Osteoblast (primary cell): Measurements from ENCODE around the gene RAC2. TPM values are rescaled to one million over a fixed set of nuclear protein-coding genes. Genes with fewer than 3 reads are reported as not detected.

Experiments
- DNase-seq: peaks from one replicate; pipeline ENCODE4 v3.0.0; 2011; ENCODE audit warnings: low spot score, mixed read lengths; ENCODE audit not compliant: insufficient read length; ENCODE audit errors: missing footprints
- H2AFZ ChIP-seq: 2 replicates; pipeline ENCODE4 v1.6.0; 2011; ENCODE audit warnings: mild to moderate bottlenecking, low read length
- H3K27ac ChIP-seq: 2 replicates; pipeline ENCODE4 v1.5.1; 2011; ENCODE audit warnings: mild to moderate bottlenecking, low read depth, low read length, moderate library complexity
- H3K27me3 ChIP-seq: 2 replicates; pipeline ENCODE4 v1.6.0; 2012; ENCODE audit warnings: mild to moderate bottlenecking, control low read depth, inconsistent platforms, low read length, moderate library complexity; ENCODE audit not compliant: insufficient read depth
- H3K36me3 ChIP-seq: 2 replicates; pipeline ENCODE4 v1.5.1; 2011; ENCODE audit warnings: mild to moderate bottlenecking, low read length, control low read depth, moderate library complexity; ENCODE audit not compliant: insufficient read depth
- H3K4me1 ChIP-seq: 2 replicates; pipeline ENCODE4 v1.5.1; 2011; ENCODE audit warnings: mild to moderate bottlenecking, low read length, control low read depth, moderate library complexity; ENCODE audit not compliant: insufficient read depth
- H3K4me2 ChIP-seq: 2 replicates; pipeline ENCODE4 v1.6.0; 2011; ENCODE audit warnings: mild to moderate bottlenecking, low read length; ENCODE audit not compliant: insufficient read depth
- H3K4me3 ChIP-seq: fragments of 200-600 bp; sonication (generic); 3 replicates; pipeline ENCODE4 v1.5.1; 2012; ENCODE audit warnings: mild to moderate bottlenecking, low read length, inconsistent platforms; ENCODE audit not compliant: insufficient read depth
- H3K79me2 ChIP-seq: 2 replicates; pipeline ENCODE4 v1.6.0; 2012; ENCODE audit warnings: mild to moderate bottlenecking, low read length, control low read depth, inconsistent platforms; ENCODE audit not compliant: insufficient read depth
- H3K9me3 ChIP-seq: 2 replicates; pipeline ENCODE4 v1.5.1; 2011; ENCODE audit warnings: low read depth, low read length, control low read depth
- H4K20me1 ChIP-seq: 2 replicates; pipeline ENCODE4 v1.6.0; 2012; ENCODE audit warnings: mild to moderate bottlenecking, low read length, control low read depth; ENCODE audit not compliant: insufficient read depth
- CTCF ChIP-seq: IDR thresholded peaks from 2 replicates; pipeline ENCODE4 v1.5.1; 2011; ENCODE audit warnings: mild to moderate bottlenecking, low read depth, low read length, moderate library complexity; ENCODE audit errors: extremely low read depth
- total RNA-seq: library from RNA; depleted of rRNA; stranded (reverse); fragments of >200 nt; gene quantifications from 2 replicates; pipeline ENCODE4 v1.2.3, GENCODE V29; 2012

Gene RAC2
- total RNA-seq, 1 donor = 14.5 TPM

GRCh38 chr22:37263966-37264887, 20.2 kb upstream of the RAC2 start:
- H3K9me3 ChIP-seq = peaks cover 10% of the 10 kb centered on the region

GRCh38 chr22:37262346-37262745, 18.3 kb upstream of the RAC2 start:
- peaks cover 11% of the 10 kb centered on the region for H3K27me3 ChIP-seq
- H3K4me1 ChIP-seq = peaks cover 12% of the 10 kb centered on the region
- no peak overlapping the region for H3K27ac ChIP-seq
- H3K4me3 ChIP-seq = no peak overlapping the region
- peaks cover 10% of the 10 kb centered on the region for H3K9me3 ChIP-seq
- H3K36me3 ChIP-seq = no peaks in the 10 kb centered on the region
- DNase-seq = no peak
- H4K20me1 ChIP-seq = no peaks in the 10 kb centered on the region
- H3K4me2 ChIP-seq = no peak overlapping the region
- no peaks in the 10 kb centered on the region for H3K79me2 ChIP-seq
- no peak for TF ChIP-seq CTCF
- H2AFZ ChIP-seq = no peak overlapping the region

More at GRCh38 chr22:37263966-37264887, 20.2 kb upstream of the RAC2 start:
- no peak overlapping the region for H3K4me2 ChIP-seq
- H3K4me1 ChIP-seq = peaks cover 12% of the 10 kb centered on the region
- no peak overlapping the region for H3K27ac ChIP-seq
- peaks cover 11% of the 10 kb centered on the region for H3K27me3 ChIP-seq
- no peak overlapping the region for H3K4me3 ChIP-seq
- H3K79me2 ChIP-seq = no peaks in the 10 kb centered on the region
- H4K20me1 ChIP-seq = no peaks in the 10 kb centered on the region
- H2AFZ ChIP-seq = no peak overlapping the region
- DNase-seq = no peak
- TF ChIP-seq CTCF = no peak
- H3K36me3 ChIP-seq = no peaks in the 10 kb centered on the region

- Histone ChIP-seq H3K4me3 (no peak overlapping the region), H3K79me2 (no peaks in the 10 kb centered on the region), H3K27me3 (peaks cover 15% of the 10 kb centered on the region), H3K9me3 (peaks cover 10% of the 10 kb centered on the region), H3K27ac (no peak overlapping the region), H3K36me3 (no peaks in the 10 kb centered on the region), H3K4me1 (peaks cover 7% of the 10 kb centered on the region), H2AFZ (no peak overlapping the region), H4K20me1 (no peaks in the 10 kb centered on the region), H3K4me2 (peak overlapping the region; percentile 17)
- TF ChIP-seq CTCF = peak; percentile 93
- DNase-seq = peak; percentile 93
These were observed 16.9 kb upstream of the RAC2 start for GRCh38 chr22:37260901-37261336.

GRCh38 chr22:37260155-37260795, 16.2 kb upstream of the RAC2 start:
- Histone ChIP-seq H3K27me3 (peaks cover 21% of the 10 kb centered on the region), H2AFZ (no peak overlapping the region), H3K4me3 (no peak overlapping the region), H3K4me2 (peak overlapping the region; percentile 17), H3K36me3 (no peaks in the 10 kb centered on the region), H3K9me3 (peaks cover 10% of the 10 kb centered on the region), H3K79me2 (no peaks in the 10 kb centered on the region), H3K4me1 (peaks cover 8% of the 10 kb centered on the region), H3K27ac (no peak overlapping the region), H4K20me1 (no peaks in the 10 kb centered on the region)
- TF ChIP-seq CTCF = no peak
- no peak for DNase-seq
